Esophagus squamous epithelium (tissue), 5 donors: ENCODE results near the gene ADGRE3. TPM values are rescaled to one million over a fixed set of nuclear protein-coding genes. Genes with fewer than 3 reads are reported as not detected.

Experiments used
- DNase-seq: peaks from one replicate; lab custom pipeline; 2025; lab: John Stamatoyannopoulos, UW
- H3K27ac ChIP-seq, 4 donors: fragments of 200-600 bp; sonication (generic); one replicate each; pipeline ENCODE4 v1.5.1; 2016 to 2019; ENCODE audit warnings: mild to moderate bottlenecking in 1 of 4
- H3K27me3 ChIP-seq, 4 donors: fragments of 200-600 bp; sonication (generic); 1 replicate in 3 of 4; 2 replicates in 1 of 4; pipeline versions ENCODE4 v1.5.1 to v1.6.0; 2017 to 2021; ENCODE audit warnings: antibody characterized with exemption in 1 of 4
- H3K36me3 ChIP-seq, 3 donors: fragments of 200-600 bp; sonication (generic); one replicate each; pipeline ENCODE4 v1.5.1; 2016 to 2019
- H3K4me1 ChIP-seq, 3 donors: fragments of 200-600 bp; sonication (generic); one replicate each; pipeline ENCODE4 v1.5.1; 2017 to 2019
- H3K4me3 ChIP-seq, 4 donors: fragments of 200-600 bp; sonication (generic); 1 replicate in 3 of 4; 2 replicates in 1 of 4; pipeline ENCODE4 v1.5.1; 2016 to 2019; ENCODE audit warnings: mild to moderate bottlenecking in 2 of 4, moderate library complexity in 1 of 4
- H3K9me3 ChIP-seq, 3 donors: fragments of 200-600 bp; sonication (generic); one replicate each; pipeline ENCODE4 v1.5.1; 2016 to 2019
- CTCF ChIP-seq, 6 experiments: fragments of 450-650 bp in 4 of 6; fragments of 200-600 bp in 2 of 6; sonication (generic) in 2 of 6; IDR thresholded peaks; one replicate each; pipeline ENCODE4 v1.5.1; 2016 to 2019; ENCODE audit warnings: antibody characterized with exemption in 6 of 6, mild to moderate bottlenecking in 4 of 6, moderate library complexity in 4 of 6
- POLR2A ChIP-seq, 4 donors: fragments of 450-650 bp; IDR thresholded peaks; one replicate each; pipeline ENCODE4 v1.6.1; 2017; ENCODE audit warnings: antibody characterized with exemption in 4 of 4, mild to moderate bottlenecking in 4 of 4, moderate library complexity in 3 of 4
- WGBS, 2 donors: methylation state at CpG; one replicate each; pipeline ENCODE4 v1.1.5; 2018; 5-methylcytosine and 5-hydroxymethylcytosine counted together
- intact Hi-C: fragments of 100-400 bp; cut with DNase I; formaldehyde crosslinking; loops from one replicate; pipeline ENCODE4 v1.15.0; 2022
- small RNA-seq, 4 donors: library from RNA; depleted of rRNA; stranded (forward); fragments of <200 nt; gene quantifications; one replicate each; pipeline ENCODE3, GENCODE V24; 2016
- total RNA-seq, 4 donors: library from RNA; depleted of rRNA; stranded (reverse); fragments of >200 nt; gene quantifications; one replicate each; pipeline ENCODE4 v1.1.0, GENCODE V29; 2016
- donor health status: DM: yes; HTN: yes; CAD: no.

ADGRE3 gene
- total RNA-seq, 4 donors from 2014 or later, result 0.29 TPM; not detected in 3

DNA sequence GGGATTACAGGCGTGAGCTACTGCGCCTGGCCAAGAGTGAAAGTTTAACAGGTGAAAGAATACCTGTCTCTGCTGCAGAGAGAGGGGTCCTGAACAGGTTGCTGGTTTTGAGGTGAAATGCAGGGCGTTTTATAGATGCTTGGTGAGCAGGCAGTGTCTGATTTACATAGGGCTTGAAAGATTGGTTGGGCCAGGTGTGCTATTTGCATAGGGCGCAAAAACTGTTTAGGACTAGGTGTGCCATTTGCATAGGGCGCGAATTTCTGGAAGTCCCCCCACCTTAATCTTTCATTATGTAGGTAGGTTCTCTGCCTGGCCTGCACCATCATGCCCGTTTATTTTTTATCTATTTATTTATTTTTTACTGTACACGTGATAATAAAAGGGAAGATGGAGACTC is 98.3 kb downstream of the ADGRE3 start:
- intact Hi-C loops, result loop anchor here (10.0 kb wide), 2 partner anchors 198 to 308 kb away; partner anchors contain the start of genes ADGRE2 and OR7A17
- Histone ChIP-seq H3K27me3 (no peaks in the 10 kb centered on the region), H3K9me3 (no peaks in the 10 kb centered on the region), H3K4me1 (peaks cover 1 to 24% (median 8%) of the 10 kb centered on the region in 3 donors), H3K4me3 (no peak overlapping the region), H3K27ac (no peak overlapping the region), H3K36me3 (no peaks in the 10 kb centered on the region)
- WGBS, 2 donors, result 72 to 85% methylated on average over 8 of the region's 8 CpGs
- DNase-seq, result no peak
- TF ChIP-seq POLR2A (IDR thresholded peaks at IDR 0.05), result no peak

DNA sequence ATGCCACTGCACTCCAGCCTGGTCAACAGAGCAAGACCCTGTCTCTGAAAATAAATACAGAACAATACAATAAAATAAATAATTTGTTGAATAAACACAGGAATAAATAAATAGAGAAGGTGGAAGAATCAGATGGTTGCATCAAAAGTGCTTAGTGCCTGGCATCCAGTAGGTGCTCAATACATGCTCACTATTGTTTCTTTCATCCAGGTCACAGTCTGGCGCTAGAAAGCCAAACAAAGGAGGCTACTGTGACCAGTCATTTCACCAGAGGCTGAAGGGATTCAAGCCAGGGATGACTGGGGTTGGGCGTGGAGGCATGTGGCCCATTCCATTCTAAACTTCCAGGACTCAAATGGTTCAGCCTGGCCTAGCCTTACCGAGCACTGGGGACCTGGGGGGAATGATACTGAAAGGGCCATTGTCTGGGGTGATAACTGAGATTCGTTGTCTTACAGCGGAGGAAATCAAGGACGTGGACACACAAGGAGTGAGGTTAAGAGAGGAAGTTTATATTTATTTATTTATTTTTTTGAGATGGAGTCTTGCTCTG is 99.1 kb downstream of the ADGRE3 start:
- intact Hi-C loops, result loop anchor here (10.0 kb wide), 2 partner anchors 199 to 309 kb away; partner anchors contain the start of genes ADGRE2 and OR7A17
- Histone ChIP-seq H3K36me3 (no peaks in the 10 kb centered on the region), H3K27me3 (no peaks in the 10 kb centered on the region), H3K4me1 (peaks cover 10 to 33% (median 16%) of the 10 kb centered on the region in 3 donors), H3K9me3 (no peaks in the 10 kb centered on the region), H3K4me3 (no peak overlapping the region), H3K27ac (no peak overlapping the region)
- 73 to 77% methylated on average over 6 of the region's 6 CpGs for WGBS, 2 donors
- TF ChIP-seq POLR2A (IDR thresholded peaks at IDR 0.05) (no peak), CTCF (IDR thresholded peaks at IDR 0.05) (no peak)
- no peak for DNase-seq

DNA sequence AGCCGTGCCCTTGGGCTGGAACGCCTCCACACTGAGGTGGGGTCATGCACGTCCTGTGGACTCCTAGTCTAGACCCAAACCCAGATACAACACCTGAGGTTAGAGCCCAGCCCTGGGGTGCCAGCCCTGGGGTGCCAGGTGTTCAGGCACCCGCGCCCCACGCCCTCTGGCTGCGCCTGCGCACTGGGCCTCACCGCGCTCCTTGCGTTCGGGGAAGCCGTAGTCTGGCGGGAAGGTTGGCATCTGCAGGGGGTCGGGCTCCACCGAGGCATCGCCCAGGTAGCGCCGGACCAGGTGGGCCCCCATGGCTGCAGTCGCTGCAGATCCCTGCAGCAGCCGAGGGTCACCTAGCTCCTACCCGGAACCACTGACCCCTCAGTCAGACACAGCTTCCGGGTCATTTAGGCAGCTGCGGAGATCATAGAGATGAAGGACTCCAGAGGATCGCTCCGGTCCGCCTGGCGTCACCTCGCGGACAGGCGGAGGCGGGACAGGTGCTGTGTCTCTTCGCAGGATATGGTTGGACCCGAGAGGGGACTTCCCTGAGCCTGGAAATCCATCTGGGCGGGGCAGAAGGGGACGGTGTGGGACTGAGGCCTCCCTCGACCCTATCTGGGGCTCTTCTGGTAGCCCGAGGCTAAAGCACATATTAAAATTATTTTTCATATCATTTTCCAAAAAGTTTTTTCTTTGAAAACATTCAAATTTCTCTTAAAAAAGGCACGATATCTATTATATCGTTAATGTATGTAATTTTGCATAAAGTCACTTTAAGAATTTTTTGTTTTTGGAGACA is 102.8 kb downstream of the ADGRE3 start, which contains the start of gene NDUFB7:
Gene NDUFB7 (minus strand): TSS at position 372 of the 796 bp plus-strand sequence. CDS start 66 bp downstream, at position 306.
- peak; percentile 56 to 86 (median 64) for TF ChIP-seq CTCF (IDR thresholded peaks at IDR 0.05)
- TF ChIP-seq POLR2A (IDR thresholded peaks at IDR 0.05), result peak in 3 of 4 donors; percentile 9 to 64 (median 45)
- intact Hi-C loops, result loop anchor here (5.0 to 10.0 kb wide), 3 partner anchors 120 to 313 kb away; partner anchors contain the start of genes ADGRE2, OR7A17 and ZNF333
- H3K36me3 ChIP-seq, result peaks cover 0 to 25% (median under 1%) of the 10 kb centered on the region in 3 donors
- WGBS, 2 donors, result 4 to 5% methylated on average over 12 to 15 of the region's 40 CpGs
- H3K4me3 ChIP-seq, result peak within 1 kb of the TSS; percentile 82 to 99 (median 90)
- no peaks in the 10 kb centered on the region for H3K27me3 ChIP-seq
- peak; percentile 67 for DNase-seq
- peak within 1 kb of the TSS; percentile 85 to 94 (median 91) for H3K27ac ChIP-seq
- H3K9me3 ChIP-seq, result no peaks in the 10 kb centered on the region
- peaks cover 18 to 65% (median 25%) of the 10 kb centered on the region in 3 donors for H3K4me1 ChIP-seq

DNA sequence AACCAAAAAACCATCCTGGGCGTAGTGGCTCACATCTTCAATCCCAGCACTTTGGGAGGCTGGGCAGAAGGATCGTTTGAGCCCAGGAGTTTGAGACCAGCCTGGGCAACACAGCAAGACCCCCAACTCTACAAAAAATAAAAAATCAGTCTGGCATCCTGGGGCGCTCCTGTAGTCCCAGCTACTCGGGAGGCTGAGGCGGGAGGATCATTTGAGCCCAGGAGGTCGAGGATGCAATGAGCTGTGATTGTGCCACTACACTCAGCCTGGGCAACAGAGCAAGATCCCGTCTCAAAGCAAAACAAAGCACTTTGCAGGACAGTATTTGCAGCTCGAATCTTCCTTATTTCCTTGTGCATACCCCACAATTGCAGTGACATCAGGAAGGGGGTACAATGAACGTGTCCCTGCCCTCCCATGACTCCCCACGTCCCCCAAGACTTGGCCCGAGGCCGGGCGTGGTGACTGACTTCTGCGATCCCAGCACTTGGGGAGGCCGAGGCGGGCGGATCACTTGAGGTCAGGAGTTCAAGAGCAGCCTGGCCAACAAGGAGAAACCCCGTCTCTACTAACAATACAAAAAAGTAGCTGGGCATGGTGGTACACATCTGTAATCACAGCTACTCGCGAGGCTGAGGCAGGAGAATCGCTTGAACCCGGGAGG is 103.6 kb downstream of the ADGRE3 start:
- intact Hi-C loops, result loop anchor here (5.0 to 10.0 kb wide), 3 partner anchors 121 to 314 kb away; partner anchors contain the start of genes ADGRE2, OR7A17 and ZNF333
- no peaks in the 10 kb centered on the region for H3K27me3 ChIP-seq

More for the DNA sequence above, 103.6 kb downstream of the ADGRE3 start:
- H3K36me3 ChIP-seq, result peaks cover 3 to 34% (median 4%) of the 10 kb centered on the region in 3 donors
- H3K9me3 ChIP-seq, result no peaks in the 10 kb centered on the region
- peaks cover 18 to 65% (median 25%) of the 10 kb centered on the region in 3 donors for H3K4me1 ChIP-seq
- WGBS, 2 donors, result 17 to 46% methylated on average over 9 to 11 of the region's 22 CpGs
- DNase-seq, result no peak
- peak overlapping the region in 3 of 4 donors; percentile 85 to 94 (median 91) for H3K27ac ChIP-seq
- no peak for TF ChIP-seq CTCF (IDR thresholded peaks at IDR 0.05)
- no peak for TF ChIP-seq POLR2A (IDR thresholded peaks at IDR 0.05)
- peak overlapping the region; percentile 82 to 99 (median 90) for H3K4me3 ChIP-seq

Small RNA genes within 50 kb of the gene (small RNA-seq; reads per million reads assigned to genes)
- gene AC022149.2 (0 reads per million in 4 donors), gene RN7SL842P (0 reads per million in 4 donors)

Other genes starting within 250 kb of the ADGRE3 start
- 10 to 100 TPM in 2 of 4 donors, 1 to 10 TPM in 2; 6.1 to 38.3 (median 21.0) TPM for gene PKN1, start 241.5 kb downstream of the ADGRE3 start, total RNA-seq
- 1 to 10 TPM in 1 of 4 donors, under 1 TPM in 2, not detected in 1; 0.31 to 1.3 (median 0.38) TPM for gene PTGER1, start 199.5 kb downstream of the ADGRE3 start, total RNA-seq
- 100 to 1,000 TPM; 147 to 432 (median 243) TPM for gene GIPC1, start 178.7 kb downstream of the ADGRE3 start, total RNA-seq
- gene DNAJB1, start 156.4 kb downstream of the ADGRE3 start, total RNA-seq, result 100 to 1,000 TPM; 182 to 294 (median 224) TPM
- gene TECR, start 145.2 kb downstream of the ADGRE3 start, total RNA-seq, result 100 to 1,000 TPM; 130 to 290 (median 190) TPM
- 100 to 1,000 TPM; 262 to 379 (median 295) TPM for gene NDUFB7, start 102.8 kb downstream of the ADGRE3 start, total RNA-seq
- not detected for gene CLEC17A, start 91.8 kb downstream of the ADGRE3 start, total RNA-seq
- 10 to 100 TPM in 1 of 4 donors, 1 to 10 TPM in 3; 1.1 to 20.2 (median 3.9) TPM for gene ZNF333, start 15.2 kb upstream of the ADGRE3 start, total RNA-seq
- 1 to 10 TPM in 3 of 4 donors, under 1 TPM in 1; 0.49 to 5.8 (median 4.0) TPM for gene ADGRE2, start 103.7 kb upstream of the ADGRE3 start, total RNA-seq
- gene OR7A5, start 160.3 kb upstream of the ADGRE3 start, total RNA-seq, result under 1 TPM in 1 of 4 donors, not detected in 3; 0.38 TPM
- gene OR7C1, start 160.3 kb upstream of the ADGRE3 start, total RNA-seq, result not detected
- not detected for gene OR7A10, start 174.1 kb upstream of the ADGRE3 start, total RNA-seq
- not detected for gene OR7A17, start 211.3 kb upstream of the ADGRE3 start, total RNA-seq